Loucy (cell line): ENCODE results near the gene KCNIP2.
"Not testable (repeated sequence)": the region's sequence is repeated elsewhere in the genome, so short reads cannot be mapped to it uniquely, and the experiment has no call there.

ENCODE experiments used
- H2AFZ ChIP-seq: fragments of 200-600 bp; sonication (generic); 2 replicates; pipeline ENCODE4 v1.6.0; 2016; ENCODE audit warnings: antibody characterized with exemption, mild to moderate bottlenecking, low read length, moderate library complexity
- H3F3A ChIP-seq: fragments of 200-600 bp; 2 replicates; pipeline ENCODE4 v1.6.0; 2016; ENCODE audit warnings: antibody characterized with exemption, low read depth, mild to moderate bottlenecking
- H3K27me3 ChIP-seq: fragments of 200-600 bp; sonication (generic); 2 replicates; pipeline ENCODE4 v1.6.1; 2014; ENCODE audit warnings: low read length, mild to moderate bottlenecking; ENCODE audit not compliant: insufficient read depth, poor library complexity, severe bottlenecking
- H3K36me3 ChIP-seq: fragments of 200-600 bp; sonication (generic); 2 replicates; pipeline ENCODE4 v1.6.1; 2016; ENCODE audit warnings: low read length; ENCODE audit not compliant: insufficient read depth
- H3K4me1 ChIP-seq: fragments of 200-600 bp; sonication (generic); 2 replicates; pipeline ENCODE4 v1.5.1; 2014; ENCODE audit warnings: low read length, mild to moderate bottlenecking; ENCODE audit not compliant: insufficient read depth, poor library complexity, severe bottlenecking
- H3K4me2 ChIP-seq: fragments of 200-600 bp; sonication (generic); 2 replicates; pipeline ENCODE4 v1.6.0; 2014; ENCODE audit warnings: antibody characterized with exemption, low read length, low read depth, mild to moderate bottlenecking; ENCODE audit not compliant: poor library complexity, severe bottlenecking
- H3K4me3 ChIP-seq: fragments of 200-600 bp; sonication (generic); 2 replicates; pipeline ENCODE4 v1.5.1; 2014; ENCODE audit warnings: low read length, mild to moderate bottlenecking, mixed read lengths; ENCODE audit not compliant: poor library complexity, severe bottlenecking
- H3K79me2 ChIP-seq: fragments of 200-600 bp; sonication (generic); 2 replicates; pipeline ENCODE4 v1.6.1; 2014; ENCODE audit warnings: low read length; ENCODE audit not compliant: insufficient read depth
- H3K9ac ChIP-seq: fragments of 200-600 bp; sonication (generic); 2 replicates; pipeline ENCODE4 v1.6.0; 2014; ENCODE audit warnings: mild to moderate bottlenecking, low read depth, low read length, moderate library complexity; ENCODE audit not compliant: poor library complexity, severe bottlenecking
- H3K9me2 ChIP-seq: fragments of 200-600 bp; sonication (generic); replicated peaks from 2 replicates; pipeline ENCODE4 v1.6.1; 2016; ENCODE audit warnings: low read depth, low read length, mixed read lengths
- H3K9me3 ChIP-seq: fragments of 200-600 bp; sonication (generic); 2 replicates; pipeline ENCODE4 v1.6.1; 2014; ENCODE audit warnings: mild to moderate bottlenecking, antibody characterized with exemption, low read length, low read depth; ENCODE audit not compliant: insufficient read depth
- H4K20me1 ChIP-seq: fragments of 200-600 bp; sonication (generic); 2 replicates; pipeline ENCODE4 v1.6.0; 2014; ENCODE audit warnings: antibody characterized with exemption, low read length, mild to moderate bottlenecking; ENCODE audit not compliant: insufficient read depth, poor library complexity, severe bottlenecking
- CTCF ChIP-seq: fragments of 200-600 bp; sonication (generic); conservative IDR thresholded peaks from 2 replicates; pipeline ENCODE4 v1.5.1; 2014; ENCODE audit warnings: mild to moderate bottlenecking, antibody characterized with exemption, low read length
- EZH2phosphoT487 ChIP-seq: fragments of 200-600 bp; IDR thresholded peaks from 2 replicates; pipeline ENCODE4 v1.6.1; 2018; ENCODE audit warnings: antibody characterized with exemption, mild to moderate bottlenecking, moderate library complexity, borderline replicate concordance

KCNIP2 gene

GRCh38 chr10:101797403-101798059 is 46.1 kb downstream of the KCNIP2 start:
- Histone ChIP-seq H3K79me2 (peaks cover 49% of the 10 kb centered on the region), H3K27me3 (no peaks in the 10 kb centered on the region), H3K4me3 (no peak overlapping the region), H3K4me1 (no peaks in the 10 kb centered on the region), H3K9ac (no peak overlapping the region), H3K9me3 (no peaks in the 10 kb centered on the region), H3K4me2 (no peak overlapping the region), H3K9me2 (no peaks in the 10 kb centered on the region), H3K36me3 (peaks cover 99% of the 10 kb centered on the region), H3F3A (no peaks in the 10 kb centered on the region), H2AFZ (no peak overlapping the region), H4K20me1 (peaks cover 58% of the 10 kb centered on the region)
- TF ChIP-seq CTCF: no peak
- no peak for TF ChIP-seq EZH2phosphoT487

- H2AFZ ChIP-seq: no peak overlapping the region
- no peak overlapping the region for H3K4me3 ChIP-seq
- no peak for TF ChIP-seq EZH2phosphoT487
- H3K4me2 ChIP-seq: no peak overlapping the region
- H3K36me3 ChIP-seq: peaks cover 93% of the 10 kb centered on the region
- H3K4me1 ChIP-seq: no peaks in the 10 kb centered on the region
- H3K9me3 ChIP-seq: no peaks in the 10 kb centered on the region
- peaks cover 33% of the 10 kb centered on the region for H4K20me1 ChIP-seq
- no peaks in the 10 kb centered on the region for H3K27me3 ChIP-seq
- no peak overlapping the region for H3K9ac ChIP-seq
- no peaks in the 10 kb centered on the region for H3K9me2 ChIP-seq
- peaks cover 15% of the 10 kb centered on the region for H3K79me2 ChIP-seq
- no peaks in the 10 kb centered on the region for H3F3A ChIP-seq
Measured at GRCh38 chr10:101793526-101793925, 50.1 kb downstream of the KCNIP2 start.

- Histone ChIP-seq H3K4me2 (no peak overlapping the region), H3K9ac (no peak overlapping the region), H3K9me2 (no peaks in the 10 kb centered on the region), H3K4me3 (no peak overlapping the region), H3K9me3 (no peaks in the 10 kb centered on the region), H4K20me1 (peaks cover 7% of the 10 kb centered on the region), H3K79me2 (no peaks in the 10 kb centered on the region), H3K4me1 (no peaks in the 10 kb centered on the region), H3F3A (no peaks in the 10 kb centered on the region), H3K36me3 (peaks cover 86% of the 10 kb centered on the region), H2AFZ (no peak overlapping the region), H3K27me3 (no peaks in the 10 kb centered on the region)
- TF ChIP-seq EZH2phosphoT487 (no peak), CTCF (no peak)
Measured at GRCh38 chr10:101789686-101790085, 53.9 kb downstream of the KCNIP2 start.

GRCh38 chr10:101789231-101789630 is 54.4 kb downstream of the KCNIP2 start:
- H3K9ac ChIP-seq, H3K4me3 ChIP-seq: not testable (repeated sequence)
- H3K36me3 ChIP-seq: peaks cover 83% of the 10 kb centered on the region

More at GRCh38 chr10:101789231-101789630, 54.4 kb downstream of the KCNIP2 start:
- H3K9me2 ChIP-seq, H3K27me3 ChIP-seq, H2AFZ ChIP-seq, H3K9me3 ChIP-seq, H3K4me2 ChIP-seq, H3F3A ChIP-seq, H3K79me2 ChIP-seq, H4K20me1 ChIP-seq, H3K4me1 ChIP-seq: not testable (repeated sequence)
